ENCODE data around the gene LSM3.

GRCh38 chr3:14220933-14221332 is 42.3 kb downstream of the LSM3 start:
- TF ChIP-seq POLR2A (IDR thresholded peaks at IDR 0.05; ENCODE audit: low read length) = no peak
- no peak for TF ChIP-seq GATA1 (IDR thresholded peaks at IDR 0.05; ENCODE audit: low read depth, low read length)

Measured in erythroblast (primary cell).